Fibroblast of skin of scalp (primary cell): ENCODE measurements around the gene FMN2.

Source experiments
- DNase-seq: peaks from one replicate; pipeline ENCODE4 v3.0.0-alpha.2; 2013

FMN2 gene

GRCh38 chr1:240498335-240498734 lies 406.7 kb downstream of the FMN2 start:
- DNase-seq = no peak

DNA sequence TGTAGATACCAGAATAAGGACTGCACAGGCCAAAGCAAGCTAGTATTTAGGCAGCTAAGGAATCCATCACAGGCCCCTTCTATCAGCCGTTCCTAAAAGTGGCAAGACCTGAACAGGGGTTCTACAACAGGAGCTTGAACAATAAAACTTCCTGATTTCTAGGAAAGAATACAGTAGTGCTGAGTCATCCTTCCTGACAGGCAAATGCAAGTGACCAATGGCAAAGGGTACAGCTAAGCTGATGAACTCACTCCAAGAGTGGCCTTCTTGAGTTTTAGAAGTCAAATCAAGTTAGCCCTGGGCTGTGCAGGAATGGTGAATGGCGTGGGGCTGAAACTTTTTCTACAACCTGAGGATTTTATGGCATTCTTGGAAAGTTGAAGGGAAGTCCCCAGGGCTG lies 407.3 kb downstream of the FMN2 start:
- peak; percentile 47 for DNase-seq

DNA sequence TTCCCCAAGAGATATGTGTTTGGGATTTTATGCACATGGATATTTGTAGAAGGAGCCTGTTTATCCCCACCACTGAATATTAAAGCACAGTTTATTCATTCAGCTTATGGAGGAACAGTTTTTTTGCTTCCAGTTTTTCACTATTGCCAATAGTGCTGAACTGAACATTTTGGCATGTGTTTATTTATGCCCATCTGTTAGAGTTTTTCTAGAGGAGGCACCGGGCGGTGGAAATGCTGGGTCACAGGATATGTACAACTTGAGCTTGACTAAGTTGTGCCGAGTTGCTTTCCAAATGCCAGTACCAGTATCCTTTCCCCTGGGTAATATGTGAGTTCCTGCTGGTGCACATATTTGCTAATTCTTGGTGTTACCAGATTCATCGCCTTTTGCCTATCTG lies 409.0 kb downstream of the FMN2 start:
- DNase-seq = no peak

DNA sequence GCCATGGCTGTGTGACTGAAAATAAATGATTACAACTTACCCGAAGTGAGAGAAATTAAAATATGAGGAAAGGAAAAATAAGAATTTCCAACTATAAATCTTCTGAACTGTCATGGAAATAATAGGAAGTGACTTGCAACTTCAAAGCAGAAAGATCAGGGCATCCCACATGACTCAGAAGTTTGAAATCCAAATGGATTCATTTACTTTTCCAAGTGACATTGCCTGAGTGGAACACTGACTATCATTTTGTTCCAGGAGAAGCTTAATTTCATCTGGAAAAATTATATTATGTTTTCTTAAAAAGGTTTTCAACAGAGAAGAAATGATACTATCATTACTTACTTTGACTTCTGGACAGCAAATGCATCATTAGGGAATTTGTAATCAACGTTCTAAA lies 409.4 kb downstream of the FMN2 start:
- peak; percentile 49 for DNase-seq

DNA sequence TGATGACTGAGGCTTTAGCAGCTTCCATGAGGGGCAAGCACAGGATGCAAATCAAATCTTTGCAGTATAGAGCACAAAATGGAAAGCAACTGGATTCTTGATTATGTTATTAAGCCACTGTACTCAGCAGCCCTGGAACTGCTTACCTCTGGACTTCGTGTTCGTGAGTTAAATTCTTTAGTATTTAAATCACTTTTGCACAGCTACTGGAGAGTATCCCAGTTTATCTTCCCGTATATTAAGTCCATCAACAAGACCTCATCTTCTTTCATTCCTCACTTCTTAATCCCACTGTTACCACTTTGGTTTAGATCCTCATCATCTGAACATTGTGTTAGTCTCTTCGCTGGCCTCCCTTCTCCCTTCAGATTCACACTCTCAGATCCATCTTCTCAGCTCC lies 411.4 kb downstream of the FMN2 start:
- DNase-seq = no peak

GRCh38 chr1:240503558-240503957 lies 411.9 kb downstream of the FMN2 start:
- no peak for DNase-seq

- no peak for DNase-seq
Observed at GRCh38 chr1:240506176-240506575, 414.5 kb downstream of the FMN2 start.

DNA sequence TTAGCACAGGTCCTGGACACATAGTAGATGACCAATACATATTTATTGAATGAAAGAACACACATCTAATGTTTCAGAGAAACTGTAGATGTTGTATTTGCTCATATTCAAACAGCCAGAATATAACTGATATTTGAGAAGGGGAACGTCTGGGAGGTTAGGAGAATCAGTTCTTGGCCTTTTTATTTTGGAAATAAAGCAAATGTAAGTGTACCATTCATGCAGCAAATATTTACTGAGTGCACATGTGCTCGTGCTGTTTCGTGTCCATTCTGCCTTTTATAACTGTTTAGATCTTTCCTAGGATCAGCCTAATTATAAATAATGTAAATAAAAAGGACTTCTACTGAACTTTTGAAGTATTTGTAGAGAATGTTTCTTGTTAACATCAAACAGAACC lies 416.5 kb downstream of the FMN2 start:
- no peak for DNase-seq

- DNase-seq = peak; percentile 68
Observed at GRCh38 chr1:240508950-240509349, 417.3 kb downstream of the FMN2 start.

GRCh38 chr1:240511789-240512188 lies 420.1 kb downstream of the FMN2 start:
- no peak for DNase-seq

GRCh38 chr1:240515505-240515904 lies 423.8 kb downstream of the FMN2 start:
- peak; percentile 62 for DNase-seq

GRCh38 chr1:240516069-240516468 lies 424.4 kb downstream of the FMN2 start:
- DNase-seq = no peak

GRCh38 chr1:240517891-240518290 lies 426.2 kb downstream of the FMN2 start:
- DNase-seq = no peak

DNA sequence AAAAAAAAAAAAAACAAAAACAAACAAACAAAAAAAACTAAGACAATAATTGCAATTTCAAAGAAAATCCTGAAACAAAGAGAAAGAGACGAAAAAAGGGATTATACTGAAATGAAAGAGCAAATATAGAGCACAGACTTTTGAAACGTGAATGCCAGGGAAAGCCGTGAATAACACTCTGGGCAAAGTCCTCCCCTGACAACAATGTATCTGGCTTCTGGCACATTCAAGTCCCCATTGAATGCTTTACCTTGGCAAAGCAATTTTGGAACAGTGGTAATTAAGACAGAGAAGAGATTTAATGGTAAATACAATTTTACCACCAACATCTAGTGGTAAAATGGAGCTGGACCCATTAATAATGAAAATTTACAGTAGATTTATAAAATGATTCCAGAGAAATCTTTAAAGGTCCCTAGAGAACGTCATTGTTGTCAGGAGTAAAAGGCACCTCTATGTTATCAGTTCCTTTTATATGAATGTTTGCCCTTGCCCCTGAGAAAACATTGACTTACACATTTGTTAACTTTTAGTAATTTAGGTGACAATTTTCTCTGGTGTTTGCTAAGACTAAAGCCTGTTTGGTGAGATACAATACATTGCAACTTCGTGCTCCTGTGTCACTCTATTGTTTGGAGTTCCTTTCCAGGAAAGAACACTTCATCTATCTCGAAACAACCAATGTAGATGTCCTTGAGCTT lies 430.6 kb downstream of the FMN2 start:
- no peak for DNase-seq

- peak; percentile 22 for DNase-seq
Observed at GRCh38 chr1:240524356-240525069, 432.8 kb downstream of the FMN2 start.
